Smooth muscle cell (in vitro differentiated cells): ENCODE results near the gene RBM14. TPM values are rescaled to one million over a fixed set of nuclear protein-coding genes. Genes with fewer than 3 reads are reported as not detected.

Source experiments
- DNase-seq: peaks from one replicate; lab custom pipeline; 2025; ENCODE audit not compliant: unreplicated experiment; lab: John Stamatoyannopoulos, UW
- H2AFZ ChIP-seq: fragments of 200-600 bp; sonication (generic); 2 replicates; pipeline ENCODE4 v1.6.0; 2016; ENCODE audit warnings: antibody characterized with exemption, low read depth, mild to moderate bottlenecking
- H3F3A ChIP-seq: fragments of 200-600 bp; sonication (generic); 2 replicates; pipeline ENCODE4 v1.6.0; 2017; ENCODE audit warnings: antibody characterized with exemption, low read depth
- H3K27ac ChIP-seq: fragments of 200-600 bp; sonication (generic); 2 replicates; pipeline ENCODE4 v1.5.1; 2016; ENCODE audit warnings: low read depth, mild to moderate bottlenecking
- H3K27me3 ChIP-seq: fragments of 200-600 bp; sonication (generic); 2 replicates; pipeline ENCODE4 v1.6.1; 2016; ENCODE audit warnings: low read depth, mild to moderate bottlenecking
- H3K36me3 ChIP-seq: fragments of 200-600 bp; sonication (generic); 2 replicates; pipeline ENCODE4 v1.5.1; 2016; ENCODE audit warnings: low read depth
- H3K4me1 ChIP-seq: fragments of 200-600 bp; sonication (generic); 2 replicates; pipeline ENCODE4 v1.5.1; 2016; ENCODE audit warnings: low read depth
- H3K4me2 ChIP-seq: fragments of 200-600 bp; sonication (generic); 2 replicates; pipeline ENCODE4 v1.6.0; 2016; ENCODE audit warnings: mild to moderate bottlenecking
- H3K4me3 ChIP-seq: fragments of 200-600 bp; sonication (generic); 2 replicates; pipeline ENCODE4 v1.5.1; 2016; ENCODE audit warnings: mild to moderate bottlenecking
- H3K79me2 ChIP-seq: fragments of 200-600 bp; sonication (generic); 2 replicates; pipeline ENCODE4 v1.6.0; 2016; ENCODE audit warnings: low read depth, mild to moderate bottlenecking
- H3K9ac ChIP-seq: fragments of 200-600 bp; sonication (generic); 2 replicates; pipeline ENCODE4 v1.6.0; 2016; ENCODE audit warnings: low read depth
- H3K9me3 ChIP-seq: fragments of 200-600 bp; sonication (generic); replicated peaks from 2 replicates; pipeline ENCODE4 v1.5.1; 2016; ENCODE audit warnings: low read depth
- H4K20me1 ChIP-seq: fragments of 200-600 bp; sonication (generic); 2 replicates; pipeline ENCODE4 v1.6.0; 2016; ENCODE audit warnings: low read depth
- WGBS: methylation state at CpG from one replicate; pipeline ENCODE4 v1.1.7; 2016; ENCODE audit warnings: low lambda C conversion rate; 5-methylcytosine and 5-hydroxymethylcytosine counted together
- polyA plus RNA-seq: library from polyadenylated mRNA; unstranded; fragments of >200 nt; fragmentation: Nextera tagmentation; extraction: Ambion mirVana; gene quantifications from 2 replicates; pipeline ENCODE4 v1.2.1, GENCODE V29; 2016
- total RNA-seq: library from RNA; depleted of rRNA; stranded (reverse); fragments of >200 nt; gene quantifications from 2 replicates; pipeline ENCODE4 v1.2.3, GENCODE V29; 2014
- TF ChIP-seq, protein P1 (sequence below): fragments of 200-600 bp; sonication (generic); IDR thresholded peaks from 2 replicates; pipeline ENCODE4 v1.5.1; 2017; ENCODE audit warnings: borderline replicate concordance, mild to moderate bottlenecking, antibody characterized with exemption; ENCODE audit not compliant: insufficient read depth, poor library complexity, severe bottlenecking

Gene RBM14
- total and polyA plus RNA-seq, 2 experiments from 2014 or later = 34.4 to 41.1 TPM

GRCh38 chr11:66628061-66628603 lies 11.7 kb downstream of the RBM14 start:
- H3K27me3 ChIP-seq = no peaks in the 10 kb centered on the region
- H3K4me2 ChIP-seq = no peak overlapping the region
- peaks cover 4% of the 10 kb centered on the region for H3K36me3 ChIP-seq
- H4K20me1 ChIP-seq = peaks cover 100% of the 10 kb centered on the region
- peaks cover 100% of the 10 kb centered on the region for H3K79me2 ChIP-seq
- no peak for DNase-seq
- H3K27ac ChIP-seq = no peak overlapping the region
- no peaks in the 10 kb centered on the region for H3K9me3 ChIP-seq
- H3K4me1 ChIP-seq = no peaks in the 10 kb centered on the region
- no peak overlapping the region for H3K4me3 ChIP-seq
- TF ChIP-seq, protein P1, sequence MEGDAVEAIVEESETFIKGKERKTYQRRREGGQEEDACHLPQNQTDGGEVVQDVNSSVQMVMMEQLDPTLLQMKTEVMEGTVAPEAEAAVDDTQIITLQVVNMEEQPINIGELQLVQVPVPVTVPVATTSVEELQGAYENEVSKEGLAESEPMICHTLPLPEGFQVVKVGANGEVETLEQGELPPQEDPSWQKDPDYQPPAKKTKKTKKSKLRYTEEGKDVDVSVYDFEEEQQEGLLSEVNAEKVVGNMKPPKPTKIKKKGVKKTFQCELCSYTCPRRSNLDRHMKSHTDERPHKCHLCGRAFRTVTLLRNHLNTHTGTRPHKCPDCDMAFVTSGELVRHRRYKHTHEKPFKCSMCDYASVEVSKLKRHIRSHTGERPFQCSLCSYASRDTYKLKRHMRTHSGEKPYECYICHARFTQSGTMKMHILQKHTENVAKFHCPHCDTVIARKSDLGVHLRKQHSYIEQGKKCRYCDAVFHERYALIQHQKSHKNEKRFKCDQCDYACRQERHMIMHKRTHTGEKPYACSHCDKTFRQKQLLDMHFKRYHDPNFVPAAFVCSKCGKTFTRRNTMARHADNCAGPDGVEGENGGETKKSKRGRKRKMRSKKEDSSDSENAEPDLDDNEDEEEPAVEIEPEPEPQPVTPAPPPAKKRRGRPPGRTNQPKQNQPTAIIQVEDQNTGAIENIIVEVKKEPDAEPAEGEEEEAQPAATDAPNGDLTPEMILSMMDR = no peak
- H3F3A ChIP-seq = peaks cover 13% of the 10 kb centered on the region
- WGBS = 98% methylated on average over 7 of the region's 7 CpGs
- no peak overlapping the region for H2AFZ ChIP-seq
- no peak overlapping the region for H3K9ac ChIP-seq

DNA sequence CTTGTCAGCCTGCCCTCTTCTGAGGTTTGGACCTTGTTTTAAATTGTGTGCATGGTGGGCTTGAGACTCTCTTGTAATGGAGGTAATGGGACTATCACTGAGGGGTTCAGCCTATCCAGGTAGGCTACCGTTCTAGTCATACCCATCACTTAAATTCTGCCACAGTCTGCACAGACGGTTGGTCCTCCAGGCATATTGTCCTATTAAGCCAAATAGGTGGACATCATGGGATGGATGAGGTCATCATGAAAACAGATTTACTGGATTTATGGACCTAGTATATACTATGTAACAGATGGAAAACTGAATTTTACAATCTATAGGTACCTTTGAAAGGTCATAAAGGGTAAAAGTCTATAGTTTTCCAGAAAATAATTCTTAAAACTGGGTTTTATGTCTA lies 12.9 kb downstream of the RBM14 start:
- Histone ChIP-seq H4K20me1 (peaks cover 100% of the 10 kb centered on the region), H3K79me2 (peaks cover 100% of the 10 kb centered on the region), H3F3A (peaks cover 19% of the 10 kb centered on the region), H3K9me3 (no peaks in the 10 kb centered on the region), H3K4me2 (no peak overlapping the region), H2AFZ (no peak overlapping the region), H3K4me3 (no peak overlapping the region), H3K9ac (no peak overlapping the region), H3K27ac (peak overlapping the region; percentile 11), H3K27me3 (no peaks in the 10 kb centered on the region), H3K36me3 (peaks cover 4% of the 10 kb centered on the region), H3K4me1 (no peaks in the 10 kb centered on the region)
- TF ChIP-seq, protein P1 = no peak
- WGBS = 100% methylated on average over 2 of the region's 2 CpGs
- DNase-seq = no peak

GRCh38 chr11:66631883-66632282 lies 15.5 kb downstream of the RBM14 start:
- Histone ChIP-seq H3K9me3 (no peaks in the 10 kb centered on the region), H3K79me2 (peaks cover 100% of the 10 kb centered on the region), H3K27ac (no peak overlapping the region), H3K9ac (no peak overlapping the region), H3K4me2 (no peak overlapping the region), H3K4me1 (no peaks in the 10 kb centered on the region), H3K27me3 (no peaks in the 10 kb centered on the region), H3F3A (peaks cover 40% of the 10 kb centered on the region), H4K20me1 (peaks cover 100% of the 10 kb centered on the region), H3K4me3 (no peak overlapping the region), H3K36me3 (no peaks in the 10 kb centered on the region), H2AFZ (no peak overlapping the region)
- TF ChIP-seq, protein P1 = no peak
- no peak for DNase-seq
- WGBS = 90% methylated on average over 6 of the region's 6 CpGs

GRCh38 chr11:66632952-66633351 lies 16.5 kb downstream of the RBM14 start:
- H2AFZ ChIP-seq = no peak overlapping the region
- H3K27ac ChIP-seq = no peak overlapping the region
- H3K4me1 ChIP-seq = peaks cover 6% of the 10 kb centered on the region
- WGBS = 96% methylated on average over 2 of the region's 2 CpGs
- H3K27me3 ChIP-seq = no peaks in the 10 kb centered on the region
- peaks cover 100% of the 10 kb centered on the region for H4K20me1 ChIP-seq
- no peaks in the 10 kb centered on the region for H3K36me3 ChIP-seq
- TF ChIP-seq, protein P1 = no peak
- peaks cover 95% of the 10 kb centered on the region for H3K79me2 ChIP-seq
- H3K4me3 ChIP-seq = no peak overlapping the region
- no peaks in the 10 kb centered on the region for H3K9me3 ChIP-seq
- H3F3A ChIP-seq = peaks cover 50% of the 10 kb centered on the region
- no peak overlapping the region for H3K9ac ChIP-seq
- DNase-seq = no peak
- H3K4me2 ChIP-seq = no peak overlapping the region
